ENCODE measurements around the gene CFAP65.

Gene CFAP65

DNA sequence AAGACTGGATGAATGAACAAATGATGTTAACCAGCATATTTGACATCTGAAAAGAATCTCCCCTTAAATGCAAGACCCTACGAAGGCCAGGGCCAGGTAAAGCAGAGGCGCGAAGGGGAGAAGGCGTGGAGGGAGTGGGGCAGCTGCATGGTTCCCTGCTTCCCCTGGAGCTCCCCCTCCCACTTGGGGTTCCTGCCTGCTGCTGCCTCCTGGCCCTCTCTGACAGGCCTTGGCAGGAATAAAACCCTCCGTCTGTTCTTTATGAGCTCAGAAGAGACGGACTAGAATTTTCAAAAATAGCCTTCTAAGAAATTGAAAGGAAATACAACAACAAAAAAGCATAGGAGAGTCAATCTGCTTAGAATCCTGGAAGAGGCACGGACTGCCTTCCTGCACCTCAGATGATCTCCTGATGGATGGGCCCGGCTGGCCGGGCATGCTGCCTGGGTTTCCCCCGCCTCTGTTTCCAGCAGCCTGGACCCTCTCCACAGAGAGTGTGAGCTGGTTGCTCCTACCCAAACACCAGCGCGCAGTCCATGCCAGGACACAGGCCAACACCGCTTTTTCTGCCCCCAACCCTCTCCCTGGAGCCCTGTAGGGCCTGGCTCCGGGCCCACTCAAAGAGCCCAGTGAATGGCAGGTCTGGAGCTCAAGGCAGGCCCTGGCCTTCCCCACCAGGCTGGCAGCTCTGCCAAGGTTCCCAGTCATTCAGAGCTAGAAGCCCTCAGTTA lies 23.9 kb downstream of the CFAP65 start:
- DNase-seq (ENCODE audit: insufficient read length, low spot score) (no peak), FAIRE-seq (no peak)

DNA sequence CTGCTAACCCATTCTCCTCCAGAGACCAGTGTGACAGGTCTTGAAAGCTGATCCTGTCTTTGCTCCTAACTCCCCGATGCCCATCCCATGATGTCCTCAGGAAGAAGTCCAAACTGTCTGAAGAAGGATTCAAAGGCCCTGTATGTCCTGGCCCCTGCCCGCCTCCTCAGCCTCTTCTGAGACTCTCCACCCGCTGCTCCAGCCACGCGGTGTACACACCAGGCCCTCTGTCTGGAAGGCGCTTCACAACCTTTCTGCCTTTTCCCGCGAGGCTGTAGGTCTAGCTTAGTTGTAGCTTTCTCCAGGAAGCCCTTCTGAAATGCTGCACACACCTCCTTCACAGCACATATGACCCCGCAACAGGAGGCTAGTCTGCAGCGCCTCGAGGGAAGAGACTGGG lies 24.6 kb downstream of the CFAP65 start:
- DNase-seq (ENCODE audit: insufficient read length, low spot score) (no peak), FAIRE-seq (no peak)

DNA sequence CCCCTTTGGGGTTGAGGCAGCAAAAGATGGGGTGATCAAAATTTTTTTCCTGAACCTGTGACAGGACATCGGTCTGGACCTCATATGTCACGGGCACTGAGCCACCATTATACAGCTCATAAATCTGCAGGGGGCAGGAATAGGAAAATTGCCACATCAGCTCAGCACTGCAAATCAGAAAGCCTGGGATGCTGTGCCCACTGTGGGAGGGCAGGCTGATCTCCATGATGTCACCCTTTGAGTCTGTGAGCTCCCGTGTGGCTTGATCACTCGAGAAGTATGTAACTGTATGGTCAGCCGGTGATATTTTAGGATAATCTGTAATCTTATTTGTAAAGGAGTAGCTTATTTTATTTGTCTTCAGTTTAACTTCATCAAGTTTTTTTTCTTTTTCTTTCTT lies 30.4 kb downstream of the CFAP65 start:
- no peak for DNase-seq (ENCODE audit: insufficient read length, low spot score)
- no peak for FAIRE-seq

DNA sequence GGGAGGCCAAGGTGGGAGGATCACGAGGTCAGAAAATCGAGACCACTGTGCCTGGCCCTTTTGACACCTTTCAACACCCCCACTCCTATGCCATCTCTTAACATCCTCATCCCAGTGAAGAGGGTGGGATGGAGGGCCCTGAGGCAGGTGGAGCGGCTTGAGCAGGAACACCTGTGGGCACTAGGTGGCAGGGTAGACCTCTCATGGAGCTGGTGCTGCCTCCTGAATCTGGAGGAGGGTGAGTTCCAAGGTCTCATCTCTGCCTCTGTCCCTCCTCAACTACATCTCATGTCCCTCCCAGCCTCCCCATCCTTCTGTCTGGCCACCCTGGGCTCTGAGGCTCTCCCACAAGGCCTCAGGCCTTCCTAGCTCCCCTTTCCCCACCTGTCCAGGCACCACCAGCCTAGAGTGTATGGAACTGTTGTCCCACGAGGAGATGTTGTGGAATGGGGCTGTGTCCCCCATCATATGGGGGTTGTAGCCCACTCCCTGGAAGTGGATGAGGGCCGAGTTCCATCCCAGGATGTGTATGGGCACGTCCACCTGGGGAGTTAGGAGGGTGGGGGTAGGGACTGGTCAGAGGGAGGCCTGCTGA lies 31.1 kb downstream of the CFAP65 start:
- FAIRE-seq (no peak), DNase-seq (ENCODE audit: insufficient read length, low spot score) (peak; percentile 65)

DNA sequence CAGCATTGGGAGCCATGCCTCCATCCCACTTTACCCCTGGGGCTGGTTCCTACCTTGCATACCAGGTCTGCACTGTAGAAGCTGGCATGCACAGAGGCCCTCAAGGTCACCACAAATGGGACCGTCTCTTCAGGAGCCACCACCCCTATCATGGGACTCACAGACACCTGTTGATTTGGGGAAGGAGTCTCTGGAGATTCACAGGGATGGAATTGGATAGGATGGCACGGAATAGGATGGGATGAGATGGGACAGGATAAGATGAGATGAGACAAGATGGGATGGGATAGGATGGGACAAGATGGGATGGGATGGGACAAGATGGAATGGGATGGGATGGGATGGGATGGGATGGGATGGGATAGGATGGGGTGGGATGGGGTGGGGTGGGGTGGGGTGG lies 32.0 kb downstream of the CFAP65 start:
- DNase-seq (ENCODE audit: insufficient read length, low spot score) (no peak), FAIRE-seq (no peak)

DNA sequence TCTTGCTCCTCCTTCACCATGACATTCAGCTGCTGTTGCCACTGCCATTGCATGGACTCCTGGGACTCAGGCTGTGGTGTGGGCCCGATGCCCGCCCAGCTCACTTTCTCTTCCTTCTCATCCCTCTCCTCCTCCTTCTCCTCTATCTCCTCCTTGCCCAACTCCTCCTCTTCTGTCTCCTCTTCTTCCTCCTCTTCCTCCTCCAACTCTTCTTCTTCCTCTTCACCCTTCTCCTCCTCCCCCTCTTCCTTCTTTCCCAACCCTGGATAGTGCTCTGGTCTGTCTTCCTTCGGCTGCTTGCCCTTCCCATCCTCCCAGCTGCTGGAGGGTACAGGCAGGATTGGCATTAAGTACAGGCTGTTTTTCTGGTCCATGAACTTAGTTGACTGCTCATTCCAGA lies 37.3 kb downstream of the CFAP65 start:
- DNase-seq (ENCODE audit: insufficient read length, low spot score): no peak
- no peak for FAIRE-seq

DNA sequence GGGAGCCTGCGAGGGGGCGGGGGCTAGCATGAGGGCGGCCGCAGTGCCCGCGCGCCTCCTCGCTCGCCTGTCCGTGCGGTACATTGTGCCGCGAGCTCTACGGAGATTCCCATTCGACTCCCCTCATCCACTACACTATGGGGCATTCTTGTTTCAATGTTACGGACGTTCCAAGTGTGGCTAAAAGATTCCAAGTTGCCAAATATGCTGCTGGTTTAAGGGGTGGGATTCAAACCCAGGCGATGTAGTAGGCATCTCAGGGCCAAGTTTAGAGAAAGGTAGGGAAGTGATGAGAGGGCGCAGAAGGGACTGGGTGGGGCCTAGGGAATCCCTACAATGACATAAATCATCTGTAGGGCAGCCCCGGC lies 38.1 kb downstream of the CFAP65 start:
- DNase-seq (ENCODE audit: insufficient read length, low spot score) (no peak), FAIRE-seq (no peak)

DNA sequence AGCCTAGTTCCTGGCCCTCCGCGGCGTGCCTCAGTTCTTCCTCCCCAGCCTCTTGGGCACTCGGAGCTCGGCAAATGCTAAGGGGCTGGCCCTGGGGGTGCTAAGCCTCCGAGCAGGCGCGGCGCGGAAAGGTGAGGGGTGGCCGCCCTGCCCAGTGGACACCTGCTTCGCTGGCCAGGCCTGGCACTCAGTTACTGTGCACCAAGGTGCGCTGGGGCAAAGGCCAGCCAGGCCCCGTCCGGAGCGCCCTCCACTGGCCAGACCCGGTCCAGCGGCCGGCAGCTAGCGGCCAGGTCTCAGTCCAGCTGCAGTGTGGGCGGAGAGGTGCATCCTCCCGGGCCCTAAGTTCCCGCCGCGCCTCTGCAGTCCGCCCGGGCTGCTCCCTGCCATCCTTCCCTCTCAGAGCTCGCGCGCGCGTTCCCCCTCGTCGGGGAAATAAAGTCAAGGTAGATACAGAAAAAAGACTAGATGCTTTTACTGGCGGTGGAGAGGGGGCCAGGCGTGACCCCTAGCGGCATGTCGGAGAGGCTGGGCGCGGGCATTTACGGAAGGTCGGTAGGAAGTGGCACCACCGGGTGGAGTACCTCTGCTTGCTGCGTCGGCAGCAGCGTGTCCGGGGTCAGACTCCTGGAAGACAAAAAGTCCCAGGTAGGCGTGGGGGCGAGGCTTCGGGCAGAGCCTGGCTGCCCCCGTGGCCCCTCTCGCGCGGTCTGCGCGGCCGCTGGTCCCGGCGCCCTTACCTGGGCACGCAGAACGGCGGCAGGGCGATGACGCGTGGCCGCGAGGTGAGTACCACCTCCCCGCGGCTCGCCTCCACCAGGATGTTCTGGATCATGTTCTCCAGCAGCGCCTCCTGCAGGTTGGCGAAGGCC lies 38.7 kb downstream of the CFAP65 start:
- FAIRE-seq: no peak
- DNase-seq (ENCODE audit: insufficient read length, low spot score): no peak

DNA sequence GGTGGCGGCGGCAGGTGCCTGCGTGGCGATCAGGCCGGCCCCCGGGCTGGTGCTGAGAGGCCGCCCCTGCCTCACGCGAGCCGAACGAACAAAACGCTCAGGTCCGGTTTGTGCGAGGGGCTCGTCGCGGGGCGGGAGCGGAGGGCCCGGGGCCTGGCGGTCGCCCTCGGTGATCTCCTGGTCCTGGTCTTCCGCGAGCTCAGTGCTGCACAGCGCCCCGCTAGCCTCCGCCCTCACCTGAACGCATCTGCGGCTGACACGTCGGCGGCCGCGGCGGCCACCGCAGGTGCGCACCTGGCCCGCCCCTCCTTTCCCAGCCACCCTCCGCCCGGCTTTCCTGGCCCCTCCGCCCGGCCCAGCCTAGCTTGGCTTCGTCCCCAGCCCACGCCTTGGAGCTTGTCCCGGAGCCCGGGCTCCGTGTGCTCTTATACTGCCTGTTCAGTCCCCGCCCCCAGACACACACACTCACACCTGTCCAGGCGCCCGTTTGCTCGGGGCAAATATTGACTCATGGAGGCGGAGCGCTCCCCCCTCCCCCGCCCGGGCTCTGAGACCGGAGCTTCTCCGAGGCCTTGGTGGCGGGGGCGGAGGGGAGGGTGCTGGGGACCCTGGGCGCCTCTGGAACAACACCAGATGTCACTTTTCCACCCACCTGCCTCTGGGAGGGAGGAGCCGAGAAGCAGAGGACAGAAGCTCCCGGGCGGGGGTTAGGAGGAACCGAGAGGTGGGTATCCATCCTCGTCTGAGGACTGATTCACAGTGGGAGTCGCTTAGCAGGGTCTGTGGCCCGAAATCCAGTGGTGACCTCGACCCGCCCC lies 39.5 kb downstream of the CFAP65 start:
- no peak for DNase-seq (ENCODE audit: insufficient read length, low spot score)
- FAIRE-seq: no peak

DNA sequence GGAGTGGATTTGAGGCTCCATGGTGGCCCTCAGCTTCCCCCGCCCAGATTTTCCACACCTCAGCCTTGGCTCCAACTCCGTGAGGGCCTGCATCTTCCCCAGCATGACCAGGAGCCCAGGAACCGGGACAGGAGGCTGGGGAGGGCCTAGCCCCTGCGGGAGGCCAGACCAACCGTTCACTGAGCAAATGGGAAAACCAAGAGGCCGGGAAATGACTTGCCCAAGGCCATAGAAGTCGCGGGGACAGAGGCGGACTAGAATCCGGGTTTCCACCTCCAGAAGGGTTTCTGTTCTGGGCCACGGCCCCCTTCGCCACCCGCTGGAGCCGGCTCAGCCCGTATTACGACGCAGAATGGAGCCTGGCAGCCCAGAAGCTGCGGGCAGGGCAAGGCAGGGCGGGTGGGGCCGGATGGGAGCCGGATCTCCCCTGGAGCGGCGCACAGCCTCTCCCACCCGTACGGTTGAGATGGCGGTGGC lies 40.2 kb downstream of the CFAP65 start:
- no peak for FAIRE-seq
- DNase-seq (ENCODE audit: insufficient read length, low spot score): no peak

DNA sequence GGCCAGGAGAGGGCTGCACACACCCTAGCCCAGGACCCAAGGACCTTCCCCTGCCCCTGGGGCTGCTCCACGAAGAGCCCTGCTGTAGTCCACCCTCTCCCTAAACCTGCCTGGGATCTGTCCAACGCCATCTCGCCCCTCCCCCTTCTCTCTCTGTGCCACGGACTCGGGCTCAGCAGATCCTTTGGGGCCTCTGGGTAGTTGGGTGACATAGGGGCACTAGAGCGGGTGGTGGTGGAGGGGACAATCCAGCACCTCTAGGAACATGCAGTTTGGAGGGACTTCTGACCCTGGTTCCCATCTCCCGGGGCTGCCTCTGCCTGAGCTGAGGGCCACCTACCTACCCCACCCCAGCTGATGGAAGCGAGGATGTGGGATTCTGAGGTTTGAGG lies 40.8 kb downstream of the CFAP65 start:
- DNase-seq (ENCODE audit: insufficient read length, low spot score) (no peak), FAIRE-seq (no peak)

DNA sequence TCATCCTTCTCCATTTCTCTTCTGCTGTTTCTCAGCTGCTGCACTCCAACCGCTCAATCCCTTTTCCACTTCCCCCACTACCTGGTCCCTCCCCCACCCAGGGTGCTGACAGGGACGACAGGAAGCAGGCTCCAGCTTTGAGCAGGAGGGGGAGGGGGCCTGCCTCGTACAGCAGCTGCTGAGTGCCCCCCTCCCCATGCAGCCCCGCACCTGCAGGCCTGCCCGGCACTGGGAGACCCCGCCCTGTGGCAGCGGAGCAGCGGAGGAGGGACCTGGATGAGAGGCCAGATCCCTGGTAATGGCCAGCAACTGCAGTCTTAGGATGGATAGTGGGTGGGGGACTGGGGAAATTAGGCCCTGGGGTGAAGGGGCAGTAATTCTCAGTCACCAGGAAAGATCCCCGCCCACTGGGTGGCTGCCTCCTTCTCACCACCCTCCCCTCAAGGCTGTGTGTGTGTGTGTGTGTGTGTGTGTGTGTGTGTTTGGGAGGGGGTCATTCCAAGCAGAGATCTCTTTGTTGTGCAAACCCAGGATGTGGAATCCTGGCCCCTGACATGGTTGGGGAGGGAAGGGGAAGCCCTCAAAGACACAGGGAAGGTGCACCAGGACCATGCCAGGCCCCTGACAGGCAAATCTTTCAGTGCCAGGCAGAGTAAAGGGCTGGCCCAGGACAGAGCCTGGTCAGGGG lies 41.3 kb downstream of the CFAP65 start:
- no peak for DNase-seq (ENCODE audit: insufficient read length, low spot score)
- FAIRE-seq: no peak

DNA sequence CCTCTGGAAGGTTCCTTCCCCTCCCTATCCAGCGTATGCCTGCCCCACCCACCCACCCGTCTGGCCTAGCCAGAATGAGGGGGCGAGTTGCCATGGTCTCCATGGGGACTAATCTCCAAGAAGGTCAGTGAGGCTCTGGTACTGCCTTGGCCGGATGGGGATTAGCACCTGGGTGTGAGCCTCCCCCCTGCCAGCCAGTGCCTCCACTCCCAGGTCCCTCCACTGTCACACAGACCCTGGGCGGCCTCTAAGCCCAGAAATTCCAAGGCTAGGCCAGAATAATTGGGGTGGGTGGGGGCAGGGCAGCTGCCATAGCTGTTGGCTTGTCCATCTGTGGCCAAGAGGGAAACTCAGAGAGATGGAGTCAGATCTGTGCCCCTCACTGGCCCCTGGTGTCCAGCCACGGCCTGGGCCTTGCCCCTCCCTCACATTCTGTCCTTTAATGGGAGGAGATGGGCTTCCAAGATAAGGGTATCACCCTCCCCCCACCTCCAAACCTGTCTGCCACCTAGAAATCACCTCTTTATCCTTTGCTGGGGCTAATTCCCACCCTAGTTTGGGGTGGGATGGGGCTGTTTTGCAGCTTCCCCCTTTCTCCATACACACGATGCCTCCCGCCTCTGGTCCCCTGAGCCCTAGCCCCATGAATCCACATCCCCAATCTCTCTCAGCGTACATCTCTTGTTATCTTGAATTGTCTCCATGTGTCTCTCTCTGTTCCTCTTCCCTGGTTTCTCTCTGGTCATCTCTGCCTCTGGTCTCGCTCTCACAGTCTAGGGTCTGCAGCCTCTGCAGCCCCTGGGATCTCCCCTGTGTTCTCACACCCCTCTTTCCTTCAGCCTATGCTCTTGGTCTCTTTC lies 42.1 kb downstream of the CFAP65 start:
- no peak for FAIRE-seq
- no peak for DNase-seq (ENCODE audit: insufficient read length, low spot score)

DNA sequence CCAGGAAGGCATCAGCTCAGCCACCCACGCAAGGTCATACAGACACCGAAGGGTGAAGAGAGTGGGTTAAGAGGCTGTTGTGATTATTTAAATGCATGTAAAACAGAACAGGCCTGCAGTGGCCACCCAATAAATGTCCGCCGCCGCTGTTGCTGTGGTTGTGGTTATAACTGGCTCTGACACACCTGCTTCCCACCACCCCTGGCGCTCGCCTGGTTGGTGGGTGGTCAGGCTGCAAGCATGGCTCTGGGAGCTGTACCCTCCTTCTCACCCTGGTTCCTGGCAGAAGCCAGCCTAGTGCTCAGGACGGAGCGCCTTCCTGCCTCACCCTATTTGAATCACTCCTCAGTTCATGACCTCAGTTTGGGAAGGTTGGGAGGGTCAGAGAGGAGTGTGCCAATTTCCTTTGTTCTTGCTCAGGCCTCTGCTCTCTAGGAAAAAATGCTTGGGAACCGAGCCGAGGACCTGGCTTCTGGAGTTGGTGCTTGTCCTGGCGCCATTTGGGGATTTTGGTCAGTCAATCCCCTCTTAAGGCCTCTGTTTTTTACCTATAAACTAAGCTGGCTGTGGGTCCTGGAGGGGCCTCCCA lies 42.8 kb downstream of the CFAP65 start:
- FAIRE-seq (no peak), DNase-seq (ENCODE audit: insufficient read length, low spot score) (no peak)

DNA sequence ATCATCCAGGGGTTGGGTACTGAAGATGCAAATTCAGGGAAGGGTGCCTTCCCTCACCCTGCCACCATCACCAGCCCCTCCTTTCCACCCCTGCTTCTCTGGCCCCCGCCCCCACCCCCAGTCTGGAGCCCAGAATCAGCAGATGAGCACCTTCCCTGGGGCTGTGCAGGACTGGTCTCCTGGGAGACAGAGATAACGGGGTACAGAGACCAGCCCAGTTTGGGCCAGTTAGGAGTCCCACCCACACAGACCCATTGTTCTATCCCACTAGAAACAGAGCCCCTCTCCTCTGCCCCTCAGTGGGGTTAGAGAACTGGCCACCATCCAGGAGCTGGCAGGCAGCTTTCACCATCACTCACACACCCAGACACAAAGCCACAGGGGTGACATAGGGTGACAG lies 43.6 kb downstream of the CFAP65 start:
- DNase-seq (ENCODE audit: insufficient read length, low spot score) (no peak), FAIRE-seq (no peak)

DNA sequence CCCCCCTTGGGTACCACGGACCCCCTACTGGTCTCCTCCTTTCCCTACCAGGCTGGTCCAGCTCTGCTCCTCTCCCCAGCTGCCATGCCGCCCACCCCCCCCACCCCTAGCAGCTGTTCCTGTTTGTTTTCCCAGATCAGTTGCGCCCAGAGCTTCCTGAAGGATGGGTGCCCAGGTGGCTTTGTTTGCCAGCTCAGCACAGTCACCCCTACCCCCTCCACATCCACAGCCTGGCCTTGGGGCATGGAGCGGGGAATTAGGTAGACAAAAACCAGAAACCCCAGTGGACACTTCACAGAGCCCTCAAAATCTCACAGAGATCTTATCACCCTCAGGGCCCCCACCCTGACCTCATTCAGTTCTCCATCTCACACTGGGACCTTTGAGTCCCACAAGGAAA lies 44.4 kb downstream of the CFAP65 start:
- DNase-seq (ENCODE audit: insufficient read length, low spot score): no peak
- FAIRE-seq: no peak

DNA sequence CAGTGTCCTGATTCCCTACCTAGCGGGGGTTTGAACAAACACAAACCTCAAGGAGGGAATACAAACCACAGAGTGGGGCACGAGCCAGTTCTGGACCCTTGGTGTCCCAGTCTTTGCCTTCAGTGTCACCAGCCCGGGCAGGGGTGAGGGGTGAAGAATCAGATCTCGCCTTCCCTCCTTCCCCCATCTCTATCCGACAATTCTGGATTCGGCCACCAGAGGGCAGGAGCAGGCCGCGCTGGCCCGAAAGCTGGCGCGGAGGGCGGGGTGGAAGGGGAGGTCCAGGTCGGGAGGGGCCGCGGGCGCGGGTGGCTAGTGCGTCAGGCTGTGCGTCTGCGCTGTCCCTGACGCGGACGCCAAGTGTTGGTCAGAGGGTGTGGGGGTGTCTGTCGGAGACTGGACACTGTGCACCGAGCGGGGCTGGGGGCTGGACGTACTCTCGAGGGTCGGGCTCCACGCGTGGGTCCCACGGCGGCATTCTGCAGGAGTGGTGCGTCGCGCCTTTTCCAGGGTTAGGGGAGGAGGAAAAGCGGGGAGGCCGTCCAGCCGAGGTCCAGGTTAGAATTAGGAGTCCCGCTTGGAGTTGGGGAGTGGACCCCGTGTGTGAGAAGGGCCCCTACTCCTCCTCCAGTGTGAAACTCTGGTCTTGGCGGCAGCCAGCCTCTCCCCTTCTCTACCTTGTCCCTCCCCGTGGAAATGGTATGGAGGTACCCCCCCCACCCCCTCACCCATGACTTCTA lies 45.2 kb downstream of the CFAP65 start:
- FAIRE-seq (peak; percentile 99), DNase-seq (ENCODE audit: insufficient read length, low spot score) (peak; percentile 93)

DNA sequence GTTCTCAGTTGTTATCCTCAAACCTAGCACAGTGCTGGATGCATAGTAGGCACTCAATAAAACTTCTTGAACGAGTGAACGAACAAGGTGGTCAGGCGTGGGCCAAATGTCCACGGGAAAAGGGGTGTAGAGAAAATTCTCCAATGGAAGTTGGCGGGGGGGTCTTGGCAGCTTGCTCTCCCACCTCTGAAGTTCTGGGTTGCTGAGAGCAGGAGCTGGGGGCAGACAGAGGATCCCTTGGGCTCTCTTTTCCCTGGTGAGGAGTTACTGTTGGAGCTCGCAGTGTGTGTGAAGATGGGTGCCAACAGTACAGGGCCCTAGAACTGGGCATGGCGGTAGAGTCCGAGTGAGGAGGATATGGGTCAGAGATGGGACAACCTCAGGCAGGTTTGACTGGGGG lies 45.8 kb downstream of the CFAP65 start:
- DNase-seq (ENCODE audit: insufficient read length, low spot score): no peak
- no peak for FAIRE-seq
